Ramos (cell line): Measurements from ENCODE around the gene PTH2.
"Not testable (repeated sequence)": the region's sequence is repeated elsewhere in the genome, so short reads cannot be mapped to it uniquely, and the experiment has no call there.

ENCODE experiments used
- in situ Hi-C: fragments of 300-500 bp; cut with MboI; formaldehyde crosslinking; loops from one replicate; pipeline ENCODE4 v1.14.3; 2022; ENCODE audit warnings: low sequenced_read_pairs; ENCODE audit not compliant: unreplicated experiment

Gene PTH2

GRCh38 chr19:49391581-49392399 lies 31.5 kb downstream of the PTH2 start:
- in situ Hi-C loops, result loop anchor here (5.0 kb wide), 1 partner anchor 46 kb away; no protein-coding TSS in a partner anchor

- in situ Hi-C loops, result loop anchor here (5.0 kb wide), 1 partner anchor 46 kb away; no protein-coding TSS in a partner anchor
Measured at GRCh38 chr19:49390929-49391359, 32.3 kb downstream of the PTH2 start.

DNA sequence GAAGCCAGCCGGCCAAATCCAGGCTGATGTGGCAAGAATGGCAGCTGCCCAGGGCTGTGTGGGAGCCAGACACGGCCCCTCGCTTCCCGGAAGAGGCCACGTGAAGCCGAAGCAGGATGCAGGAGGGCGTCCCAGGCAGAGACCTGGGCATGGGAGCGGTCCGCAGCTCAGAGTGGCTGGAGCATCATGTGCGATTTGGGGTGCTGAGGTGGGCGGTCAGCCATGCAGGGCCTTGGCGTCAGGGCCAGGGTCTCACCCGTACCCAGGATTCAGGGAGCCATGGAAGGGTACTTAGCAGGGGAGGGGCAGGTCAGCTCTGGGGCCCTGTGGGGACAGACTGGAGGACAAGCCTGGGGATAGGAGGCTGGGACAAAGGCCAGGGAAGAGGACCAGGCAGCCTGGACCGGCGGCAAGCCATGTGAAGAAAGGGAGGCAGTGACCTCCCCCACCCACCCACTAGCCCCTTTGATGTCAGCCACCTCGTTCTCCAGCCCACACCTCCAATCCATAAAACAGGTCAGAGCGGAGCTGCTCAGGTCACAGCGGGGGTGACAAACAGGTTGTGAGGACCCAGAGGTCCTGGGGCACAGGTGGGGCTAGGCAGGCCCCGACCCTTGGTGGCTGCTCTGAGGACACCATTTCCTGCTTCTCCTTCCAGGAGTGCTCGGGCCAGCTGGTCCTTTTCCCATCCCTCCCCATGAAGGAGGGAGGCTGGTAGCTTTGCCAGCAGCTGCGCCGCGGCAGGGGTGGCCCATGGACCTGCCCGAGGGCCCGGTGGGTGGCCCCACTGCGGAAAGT lies 32.9 kb downstream of the PTH2 start:
- in situ Hi-C loops, result loop anchor here (5.0 kb wide), 1 partner anchor 47 kb away; no protein-coding TSS in a partner anchor

GRCh38 chr19:49389406-49389805 lies 33.8 kb downstream of the PTH2 start:
- in situ Hi-C loops, result no loop called here

DNA sequence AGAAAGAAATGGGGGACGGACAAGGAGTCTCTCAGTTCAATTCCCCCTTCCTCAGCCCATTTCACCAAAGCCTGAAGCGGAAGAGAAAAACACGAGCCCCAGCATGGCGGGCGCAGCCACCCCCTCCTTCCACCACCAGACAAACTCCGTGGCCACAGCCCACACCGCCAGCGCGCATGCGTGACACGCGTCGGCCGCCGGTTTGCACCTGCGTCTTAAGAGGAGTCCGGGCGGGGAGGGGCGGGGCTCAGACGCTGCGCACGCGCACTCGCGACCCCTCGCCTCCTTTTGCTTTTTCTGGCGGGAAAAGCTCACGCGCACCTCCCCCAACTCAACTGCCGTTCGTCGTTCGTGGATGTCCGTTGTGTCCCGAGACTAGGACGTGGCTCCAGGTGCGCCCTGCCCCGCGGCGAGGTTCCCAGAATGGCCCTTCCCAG lies 35.3 kb downstream of the PTH2 start, which contains the start of gene KASH5:
TSS of gene KASH5 (plus strand) at position 314 of the 437 bp plus-strand sequence. CDS start 2,635 bp downstream, outside the sequence.
- in situ Hi-C loops, result no loop called here

GRCh38 chr19:49383599-49383998 lies 39.6 kb downstream of the PTH2 start:
- in situ Hi-C loops, result no loop called here

GRCh38 chr19:49382639-49383038 lies 40.6 kb downstream of the PTH2 start:
- in situ Hi-C loops, result no loop called here

DNA sequence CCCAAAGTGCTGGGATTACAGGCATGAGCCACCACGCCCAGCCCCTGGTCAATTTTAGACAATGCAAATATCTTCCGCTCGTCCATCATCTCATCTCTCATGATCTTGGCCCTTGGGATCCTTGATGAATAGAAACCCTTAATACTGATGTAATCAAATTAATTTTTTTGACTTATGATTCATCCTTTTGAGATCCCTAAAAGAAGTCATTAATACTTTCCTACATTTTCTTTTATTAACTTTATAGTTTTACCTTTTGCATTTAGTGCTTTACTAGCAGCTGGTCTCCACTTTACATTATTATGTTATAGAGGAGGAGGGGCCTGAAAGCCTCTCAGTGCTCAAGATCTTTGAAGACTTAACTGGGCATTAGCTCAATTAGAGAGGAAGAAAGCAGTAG lies 42.9 kb downstream of the PTH2 start:
- in situ Hi-C loops, result no loop called here

DNA sequence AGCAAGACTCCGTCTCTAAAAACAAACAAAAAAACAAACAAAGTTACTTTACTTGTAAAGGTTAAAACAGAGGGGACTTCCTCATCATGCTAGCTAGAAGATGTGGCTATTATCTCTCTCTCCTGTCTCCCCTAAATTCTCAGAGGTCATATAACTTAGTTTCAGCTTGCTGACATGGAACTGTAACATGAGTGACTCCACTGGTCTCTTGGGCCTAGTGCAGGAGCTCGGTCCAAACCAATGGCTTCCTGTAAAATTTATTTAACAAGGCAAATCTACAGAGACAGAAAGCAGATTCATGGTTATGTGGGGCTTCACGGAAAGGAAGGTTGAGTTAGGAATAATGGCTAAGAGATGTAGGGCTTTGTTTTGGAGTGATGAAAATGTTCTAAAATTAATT lies 44.7 kb downstream of the PTH2 start:
- in situ Hi-C loops, result no loop called here

DNA sequence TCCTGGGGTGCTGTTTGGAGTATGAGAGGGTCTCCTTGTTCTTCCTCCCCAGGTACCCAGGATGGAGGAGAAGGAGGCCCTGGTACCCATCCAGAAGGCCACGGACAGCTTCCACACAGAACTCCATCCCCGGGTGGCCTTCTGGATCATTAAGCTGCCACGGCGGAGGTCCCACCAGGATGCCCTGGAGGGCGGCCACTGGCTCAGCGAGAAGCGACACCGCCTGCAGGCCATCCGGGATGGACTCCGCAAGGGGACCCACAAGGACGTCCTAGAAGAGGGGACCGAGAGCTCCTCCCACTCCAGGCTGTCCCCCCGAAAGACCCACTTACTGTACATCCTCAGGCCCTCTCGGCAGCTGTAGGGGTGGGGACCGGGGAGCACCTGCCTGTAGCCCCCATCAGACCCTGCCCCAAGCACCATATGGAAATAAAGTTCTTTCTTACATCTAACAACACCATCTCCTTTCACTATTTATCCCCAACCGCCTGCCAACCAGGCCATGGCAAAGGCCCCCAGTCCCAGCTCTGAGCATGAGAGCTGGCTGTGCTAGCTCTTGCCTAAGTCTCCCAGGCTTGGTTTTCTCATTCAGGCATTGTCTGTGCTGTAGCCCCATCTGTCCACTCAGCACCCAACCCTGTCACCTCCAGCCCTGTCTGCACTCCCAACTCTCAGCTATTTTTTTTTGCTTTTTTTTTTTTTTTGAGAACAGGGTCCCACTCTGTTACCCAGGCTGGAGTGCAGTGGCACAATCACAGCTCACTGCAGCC lies 48.4 kb downstream of the PTH2 start:
- in situ Hi-C loops, result no loop called here

- in situ Hi-C loops, result not testable (repeated sequence)
Measured at GRCh38 chr19:49373174-49373573, 50.1 kb downstream of the PTH2 start.
